Measurements from ENCODE around the gene MSL1.

Gene MSL1

DNA sequence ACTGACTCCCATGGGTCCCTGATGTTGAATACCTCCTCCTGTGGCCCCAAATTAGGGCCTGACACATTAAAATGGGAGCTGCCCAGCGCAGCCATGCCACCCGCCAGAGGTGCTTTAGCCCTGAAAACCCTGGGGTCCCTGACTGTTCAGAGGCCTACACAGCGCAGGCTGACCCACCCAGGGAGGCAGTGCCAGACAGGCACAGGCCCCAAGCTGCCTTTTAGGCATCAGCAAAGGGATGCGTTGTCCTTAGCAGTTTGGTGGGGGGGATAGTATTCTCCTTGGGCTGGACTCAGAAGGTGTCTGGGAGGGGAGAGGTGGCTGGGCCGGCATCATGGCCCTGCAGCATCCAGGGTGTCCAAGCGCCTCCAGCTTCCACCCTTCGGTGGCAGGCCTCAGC is 56.9 kb downstream of the MSL1 start:
- no peak for DNase-seq

DNA sequence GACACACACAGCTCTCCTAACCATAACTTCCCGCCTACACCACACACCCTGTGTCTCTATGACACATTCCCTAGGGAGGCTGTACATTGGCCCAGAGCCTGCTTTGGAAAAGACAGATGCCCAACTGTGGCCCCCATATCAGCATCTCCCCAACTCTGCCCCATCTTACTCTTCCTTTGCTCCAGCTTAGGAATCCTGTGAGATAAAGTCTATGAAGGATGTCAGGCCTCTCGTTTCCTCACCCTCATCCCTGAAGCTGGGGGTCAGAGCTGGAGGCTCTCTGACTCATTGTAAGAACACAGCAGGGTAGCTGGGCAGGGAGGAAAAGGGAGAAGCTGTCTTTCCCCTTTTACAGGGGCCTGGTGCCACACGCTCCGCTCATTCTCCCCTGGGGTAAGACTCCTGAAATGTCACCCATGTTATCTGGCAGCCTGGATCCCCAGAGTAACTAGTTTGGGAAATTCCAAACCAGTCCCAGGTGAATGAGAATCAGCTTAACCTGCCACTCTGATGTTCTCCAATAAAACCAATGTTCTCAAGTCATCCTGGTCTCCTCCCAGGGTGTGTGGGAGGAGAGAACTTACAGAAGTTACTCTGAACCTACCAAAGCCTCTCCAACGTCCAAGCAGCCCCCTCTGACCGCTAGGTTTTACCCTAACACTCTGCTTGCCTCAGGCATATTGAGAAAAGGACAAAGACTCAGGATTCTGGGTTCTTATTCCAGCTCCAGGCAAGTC is 58.3 kb downstream of the MSL1 start:
- no peak for DNase-seq

DNA sequence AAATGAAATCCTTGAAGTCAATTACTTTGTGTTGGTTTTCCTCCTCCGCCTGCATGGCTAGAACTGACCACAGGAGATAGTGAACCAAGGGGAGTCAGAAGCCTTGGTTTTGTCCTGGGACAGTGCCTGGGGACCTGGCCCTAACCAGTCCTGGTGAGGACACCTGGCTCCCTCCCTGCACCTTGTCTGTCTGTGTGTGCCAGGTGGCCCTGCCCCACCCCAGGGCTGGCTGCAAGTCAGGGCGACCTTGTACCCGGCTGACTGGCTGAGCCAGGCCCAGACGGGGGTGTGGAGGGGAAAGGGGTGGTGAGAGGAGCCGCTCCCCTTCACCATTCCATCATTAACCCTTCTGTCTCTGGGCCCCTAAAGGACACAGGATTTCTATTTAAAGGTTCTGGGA is 58.9 kb downstream of the MSL1 start:
- no peak for DNase-seq

DNA sequence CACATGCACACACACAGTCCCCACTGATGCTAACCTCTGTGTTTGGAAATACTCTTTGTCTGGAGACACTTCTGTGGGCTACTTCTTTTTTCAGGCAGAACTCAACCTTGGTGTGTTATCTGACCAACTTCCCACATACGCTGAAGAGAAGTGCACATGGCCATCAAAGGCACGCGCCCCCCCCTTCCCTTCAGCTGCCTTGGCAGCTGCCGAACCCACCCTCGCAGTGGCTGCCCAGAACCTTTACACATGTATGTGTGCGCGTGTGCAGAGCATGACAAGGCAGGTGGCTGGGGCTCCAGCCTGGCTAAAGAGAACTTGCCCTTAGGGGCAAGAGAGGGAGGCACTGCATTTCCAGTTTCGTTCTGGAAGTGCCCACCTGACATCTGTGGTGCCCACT is 59.4 kb downstream of the MSL1 start:
- DNase-seq = no peak

DNA sequence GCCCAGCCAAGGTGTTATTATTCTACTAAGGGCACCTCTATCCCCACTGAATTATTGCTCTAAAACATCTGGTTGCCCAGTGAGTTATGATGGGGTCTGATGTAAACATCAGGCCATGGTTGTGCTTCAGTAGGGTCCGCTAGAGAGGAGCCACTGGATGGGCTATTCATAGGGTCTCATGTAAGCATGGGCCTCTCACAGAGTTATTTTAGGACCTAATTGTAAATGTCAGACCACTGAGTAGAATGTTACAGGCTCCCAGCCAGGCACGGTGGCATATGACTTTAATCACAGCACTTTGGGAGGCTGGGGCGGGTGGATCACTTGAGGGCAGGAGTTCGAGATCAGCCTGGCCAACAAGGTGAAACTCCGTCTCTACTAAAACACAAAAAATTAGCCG is 60.8 kb downstream of the MSL1 start:
- DNase-seq = no peak
